Mesendoderm (in vitro differentiated cells): Measurements from ENCODE around the gene TFIP11.

Experiments
- DNase-seq: peaks from one replicate; pipeline ENCODE4 v3.0.0; 2013
- H2AK5ac ChIP-seq: 2 replicates; pipeline ENCODE4 v1.6.1; 2013; ENCODE audit warnings: low read length, inconsistent platforms
- H2BK120ac ChIP-seq: 2 replicates; pipeline ENCODE4 v1.6.1; 2013; ENCODE audit warnings: low read depth, mild to moderate bottlenecking, low read length, moderate library complexity, mixed read lengths
- H2BK15ac ChIP-seq: replicated peaks from 2 replicates; pipeline ENCODE4 v1.6.1; 2013; ENCODE audit warnings: low read depth, mild to moderate bottlenecking, moderate library complexity
- H2BK5ac ChIP-seq: 2 replicates; pipeline ENCODE4 v1.6.1; 2013; ENCODE audit warnings: low read length, inconsistent platforms
- H3K18ac ChIP-seq: 2 replicates; pipeline ENCODE4 v1.6.1; 2013; ENCODE audit warnings: mild to moderate bottlenecking, low read length, mixed read lengths
- H3K23ac ChIP-seq: one replicate; pipeline ENCODE4 v1.6.1; 2013; ENCODE audit warnings: low read length
- H3K27ac ChIP-seq: 2 replicates; pipeline ENCODE4 v1.5.1; 2013; ENCODE audit warnings: low read depth, mild to moderate bottlenecking, inconsistent platforms, low read length, moderate library complexity
- H3K27me3 ChIP-seq: 2 replicates; pipeline ENCODE4 v1.6.1; 2013; ENCODE audit warnings: low read length, control low read depth, mild to moderate bottlenecking, inconsistent platforms; ENCODE audit not compliant: insufficient read depth, poor library complexity
- H3K36me3 ChIP-seq: 2 replicates; pipeline ENCODE4 v1.6.1; 2013; ENCODE audit warnings: low read length, inconsistent platforms; ENCODE audit not compliant: control insufficient read depth, insufficient read depth
- H3K4ac ChIP-seq: one replicate; pipeline ENCODE4 v1.6.1; 2013; ENCODE audit warnings: low read depth, mild to moderate bottlenecking, low read length, moderate library complexity
- H3K4me1 ChIP-seq: 2 replicates; pipeline ENCODE4 v1.6.1; 2013; ENCODE audit warnings: low read depth, low read length, inconsistent platforms; ENCODE audit not compliant: control insufficient read depth
- H3K4me2 ChIP-seq: 2 replicates; pipeline ENCODE4 v1.6.1; 2013; ENCODE audit warnings: low read length
- H3K4me3 ChIP-seq: 2 replicates; pipeline ENCODE4 v1.5.1; 2013; ENCODE audit warnings: mild to moderate bottlenecking, low read length
- H3K56ac ChIP-seq: one replicate; pipeline ENCODE4 v1.6.1; 2013; ENCODE audit warnings: low read length
- H3K79me1 ChIP-seq: 2 replicates; pipeline ENCODE4 v1.6.1; 2013; ENCODE audit warnings: low read length, inconsistent platforms
- H3K79me2 ChIP-seq: 2 replicates; pipeline ENCODE4 v1.6.1; 2013; ENCODE audit warnings: mild to moderate bottlenecking, low read length; ENCODE audit not compliant: control insufficient read depth, insufficient read depth
- H3K9ac ChIP-seq: 2 replicates; pipeline ENCODE4 v1.6.1; 2013; ENCODE audit warnings: low read length, inconsistent platforms
- H4K5ac ChIP-seq: one replicate; pipeline ENCODE4 v1.6.1; 2013; ENCODE audit warnings: low read length
- H4K8ac ChIP-seq: one replicate; pipeline ENCODE4 v1.6.1; 2013; ENCODE audit warnings: low read depth, mild to moderate bottlenecking, control low read depth, low read length, moderate library complexity
- WGBS: extraction: QIAGEN DNeasy Blood & Tissue Kit; methylation state at CpG from one replicate; pipeline ENCODE4 v1.1.7; 2013; ENCODE audit warnings: low lambda C conversion rate, missing lambda C conversion rate; ENCODE audit not compliant: insufficient coverage; ENCODE audit errors: extremely low coverage; 5-methylcytosine and 5-hydroxymethylcytosine counted together

Gene TFIP11

DNA sequence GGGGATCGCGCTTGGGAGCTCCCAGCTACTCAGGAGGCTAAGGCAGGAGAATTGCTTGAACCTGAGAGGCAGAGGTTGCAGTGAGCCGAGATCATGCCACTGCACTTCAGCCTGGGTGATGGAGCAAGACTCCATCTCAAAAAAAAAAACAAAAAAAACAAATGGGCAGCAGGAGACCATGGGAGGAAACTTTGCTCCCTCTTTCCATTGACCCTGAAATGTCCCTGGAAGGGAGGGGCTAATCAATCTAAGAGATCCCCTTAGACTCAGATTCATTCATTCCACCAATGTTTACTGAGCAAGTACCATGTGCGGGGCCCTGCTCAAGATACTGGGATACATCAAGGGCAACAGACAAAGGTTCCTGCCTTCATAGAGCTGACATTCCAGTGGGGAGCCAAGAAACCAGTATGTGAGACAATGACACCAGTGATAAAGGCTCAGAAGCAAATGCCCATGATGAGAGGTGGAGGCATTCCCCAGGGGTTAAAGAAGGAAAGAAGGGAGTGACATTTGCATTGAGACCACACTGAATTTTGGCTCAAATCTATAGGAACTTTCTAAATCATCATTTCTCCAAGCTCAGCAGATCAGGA lies 37.7 kb upstream of the TFIP11 start:
- Histone ChIP-seq H3K4me1 (peaks cover 6% of the 10 kb centered on the region), H3K79me1 (peaks cover 27% of the 10 kb centered on the region), H4K8ac (no peak overlapping the region), H3K27ac (no peak overlapping the region), H4K5ac (no peak overlapping the region), H3K9ac (no peak overlapping the region), H2BK15ac (no peak overlapping the region), H2AK5ac (no peak overlapping the region), H3K23ac (peak overlapping the region; percentile 66), H3K56ac (peak overlapping the region; percentile 43), H3K27me3 (no peaks in the 10 kb centered on the region), H3K18ac (no peak overlapping the region), H3K4me3 (no peak overlapping the region), H2BK120ac (no peak overlapping the region), H2BK5ac (no peak overlapping the region), H3K4ac (no peak overlapping the region), H3K4me2 (no peak overlapping the region), H3K79me2 (peaks cover 74% of the 10 kb centered on the region), H3K36me3 (no peaks in the 10 kb centered on the region)
- WGBS = no CpG with 5 or more reads among the region's 4 CpGs
- peak; percentile 40 for DNase-seq

DNA sequence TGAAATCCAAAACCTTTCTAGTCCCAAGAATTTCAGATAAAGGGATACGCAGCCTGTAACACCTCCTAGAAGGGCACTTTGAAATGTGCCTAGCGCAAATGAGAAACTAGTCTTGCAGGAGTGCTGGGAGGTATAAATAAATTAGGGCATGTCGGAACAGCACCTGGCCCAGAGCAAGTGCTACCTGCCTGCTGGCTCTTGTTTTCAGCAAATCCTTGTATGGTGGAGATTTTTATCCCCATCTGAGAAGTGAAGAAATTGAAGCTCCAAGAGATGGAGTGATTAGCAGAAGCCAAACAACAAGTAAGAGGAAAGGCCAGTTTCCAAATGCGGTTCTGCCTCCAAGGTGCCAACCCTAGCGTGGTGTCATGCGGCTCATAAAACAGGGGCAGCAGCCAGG lies 36.7 kb upstream of the TFIP11 start:
- Histone ChIP-seq H3K4me1 (peaks cover 6% of the 10 kb centered on the region), H3K27ac (no peak overlapping the region), H3K79me1 (peaks cover 29% of the 10 kb centered on the region), H3K23ac (no peak overlapping the region), H3K18ac (no peak overlapping the region), H2BK5ac (no peak overlapping the region), H2BK120ac (no peak overlapping the region), H3K27me3 (no peaks in the 10 kb centered on the region), H4K8ac (no peak overlapping the region), H3K9ac (no peak overlapping the region), H3K36me3 (no peaks in the 10 kb centered on the region), H3K4me3 (no peak overlapping the region), H3K79me2 (peaks cover 74% of the 10 kb centered on the region), H3K56ac (no peak overlapping the region), H3K4me2 (no peak overlapping the region), H2BK15ac (no peak overlapping the region), H4K5ac (no peak overlapping the region), H3K4ac (no peak overlapping the region), H2AK5ac (no peak overlapping the region)
- WGBS = no CpG with 5 or more reads among the region's 6 CpGs
- no peak for DNase-seq

DNA sequence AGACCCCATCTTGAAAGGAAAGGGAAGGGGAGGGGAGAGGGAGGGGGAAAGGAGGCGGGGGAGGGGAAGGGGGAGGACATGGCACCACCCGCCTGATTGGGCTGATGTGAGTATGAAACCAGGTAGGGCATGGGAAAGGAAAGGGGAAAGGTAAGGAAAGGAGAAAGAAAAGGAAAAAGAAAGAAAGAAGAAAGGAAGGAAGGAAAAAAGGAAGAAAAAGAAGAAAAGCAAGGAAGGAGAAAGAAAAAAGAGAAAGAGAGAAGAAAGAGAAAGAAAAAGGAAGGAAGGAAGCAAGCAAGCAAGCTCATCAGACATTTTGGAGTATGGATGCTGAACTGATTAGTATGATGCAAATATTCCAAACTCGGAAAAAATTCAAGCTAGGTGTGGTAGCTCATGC lies 36.0 kb upstream of the TFIP11 start:
- Histone ChIP-seq H3K27ac (no peak overlapping the region), H2BK120ac (no peak overlapping the region), H2BK15ac (no peak overlapping the region), H3K23ac (no peak overlapping the region), H2AK5ac (no peak overlapping the region), H3K27me3 (no peaks in the 10 kb centered on the region), H3K56ac (no peak overlapping the region), H4K5ac (no peak overlapping the region), H3K79me1 (peaks cover 31% of the 10 kb centered on the region), H3K4me3 (no peak overlapping the region), H3K9ac (no peak overlapping the region), H3K18ac (no peak overlapping the region), H4K8ac (no peak overlapping the region), H2BK5ac (no peak overlapping the region), H3K4me1 (peaks cover 6% of the 10 kb centered on the region), H3K79me2 (peaks cover 72% of the 10 kb centered on the region), H3K36me3 (peaks cover 2% of the 10 kb centered on the region), H3K4me2 (no peak overlapping the region), H3K4ac (no peak overlapping the region)
- no CpG with 5 or more reads among the region's 3 CpGs for WGBS
- no peak for DNase-seq

DNA sequence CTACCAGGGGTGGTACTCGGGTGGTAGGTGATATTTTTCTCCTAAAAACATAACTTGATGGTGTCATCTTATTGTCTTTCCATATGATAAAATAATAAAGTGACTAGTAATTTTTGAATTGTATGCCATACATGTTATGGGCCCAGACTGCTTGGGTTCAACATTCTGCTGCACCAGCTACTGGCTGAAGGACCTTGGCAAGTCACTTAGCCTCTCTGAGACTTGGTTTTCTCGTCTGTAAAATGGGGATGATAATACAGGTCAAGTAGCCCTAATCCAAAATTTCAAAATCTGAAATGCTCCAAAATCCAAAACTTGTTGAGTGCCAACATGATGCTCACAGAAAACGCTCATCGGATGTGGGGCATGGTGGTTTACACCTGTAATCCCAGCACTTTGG lies 35.6 kb upstream of the TFIP11 start:
- no peak overlapping the region for H3K9ac ChIP-seq
- no peak overlapping the region for H3K4ac ChIP-seq
- no peak overlapping the region for H3K4me2 ChIP-seq
- no peak overlapping the region for H3K56ac ChIP-seq
- H3K27ac ChIP-seq = no peak overlapping the region
- H3K79me1 ChIP-seq = peaks cover 29% of the 10 kb centered on the region
- no peak overlapping the region for H3K18ac ChIP-seq
- no peaks in the 10 kb centered on the region for H3K27me3 ChIP-seq
- peaks cover 3% of the 10 kb centered on the region for H3K36me3 ChIP-seq
- no peak overlapping the region for H2BK5ac ChIP-seq
- H3K4me3 ChIP-seq = no peak overlapping the region
- DNase-seq = no peak
- H4K8ac ChIP-seq = no peak overlapping the region
- H3K4me1 ChIP-seq = peaks cover 6% of the 10 kb centered on the region
- H3K79me2 ChIP-seq = peaks cover 68% of the 10 kb centered on the region
- no peak overlapping the region for H3K23ac ChIP-seq
- H2AK5ac ChIP-seq = no peak overlapping the region
- no peak overlapping the region for H4K5ac ChIP-seq
- no peak overlapping the region for H2BK120ac ChIP-seq
- H2BK15ac ChIP-seq = no peak overlapping the region
- no CpG with 5 or more reads among the region's 4 CpGs for WGBS

DNA sequence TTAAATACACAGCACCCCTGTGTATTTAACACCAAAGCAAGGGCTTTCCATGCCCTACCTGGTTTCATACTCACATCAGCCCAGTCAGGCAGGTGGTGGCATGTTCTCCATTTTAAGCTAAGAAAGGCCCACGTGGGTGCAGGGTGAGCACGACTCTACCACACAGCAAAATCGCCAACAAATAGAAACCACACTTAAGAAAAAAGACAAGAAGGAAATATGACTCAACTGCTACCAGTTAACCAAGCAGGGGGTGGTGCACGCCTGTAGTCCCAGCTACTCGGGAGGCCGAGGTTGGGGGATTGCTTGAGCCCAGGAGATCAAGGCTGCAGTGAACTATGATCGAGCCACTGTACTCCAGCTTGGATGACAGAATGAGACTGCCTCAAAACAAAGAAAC lies 35.2 kb upstream of the TFIP11 start:
- Histone ChIP-seq H3K4ac (no peak overlapping the region), H3K56ac (no peak overlapping the region), H2AK5ac (no peak overlapping the region), H2BK5ac (no peak overlapping the region), H3K36me3 (peaks cover 7% of the 10 kb centered on the region), H3K4me1 (peaks cover 6% of the 10 kb centered on the region), H3K27me3 (no peaks in the 10 kb centered on the region), H2BK120ac (no peak overlapping the region), H3K4me2 (no peak overlapping the region), H3K79me2 (peaks cover 70% of the 10 kb centered on the region), H3K79me1 (peaks cover 33% of the 10 kb centered on the region), H3K18ac (no peak overlapping the region), H4K8ac (no peak overlapping the region), H3K9ac (no peak overlapping the region), H2BK15ac (no peak overlapping the region), H3K4me3 (no peak overlapping the region), H3K27ac (no peak overlapping the region), H4K5ac (no peak overlapping the region), H3K23ac (no peak overlapping the region)
- DNase-seq = no peak
- no CpG with 5 or more reads among the region's 7 CpGs for WGBS

DNA sequence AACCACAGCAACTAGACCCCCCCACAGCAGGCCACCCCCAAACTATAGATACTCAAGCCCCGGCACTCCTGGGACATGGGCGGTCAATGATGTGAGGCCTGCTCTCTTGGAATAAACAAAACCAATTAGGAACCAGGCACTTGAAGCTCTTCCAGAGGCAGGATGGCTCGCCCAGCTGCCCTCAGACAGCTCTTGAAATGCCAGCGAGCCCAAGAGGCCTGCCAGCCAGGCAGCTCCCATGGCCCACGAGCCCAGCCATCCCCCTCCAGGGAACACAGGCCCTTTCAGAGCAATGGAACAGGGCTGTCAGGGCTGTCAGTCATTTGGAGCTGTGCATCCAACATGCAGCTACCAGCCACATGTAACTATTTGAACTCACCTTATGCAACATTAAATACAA lies 34.0 kb upstream of the TFIP11 start:
- Histone ChIP-seq H2BK5ac (no peak overlapping the region), H3K36me3 (peaks cover 7% of the 10 kb centered on the region), H3K27me3 (no peaks in the 10 kb centered on the region), H3K4me1 (peaks cover 6% of the 10 kb centered on the region), H2BK15ac (no peak overlapping the region), H3K4me3 (no peak overlapping the region), H3K23ac (no peak overlapping the region), H3K4me2 (no peak overlapping the region), H3K27ac (no peak overlapping the region), H2AK5ac (no peak overlapping the region), H3K9ac (no peak overlapping the region), H4K5ac (no peak overlapping the region), H3K56ac (no peak overlapping the region), H4K8ac (no peak overlapping the region), H3K79me2 (peaks cover 65% of the 10 kb centered on the region), H3K18ac (no peak overlapping the region), H3K79me1 (peaks cover 30% of the 10 kb centered on the region), H2BK120ac (no peak overlapping the region), H3K4ac (no peak overlapping the region)
- no CpG with 5 or more reads among the region's 5 CpGs for WGBS
- DNase-seq = no peak
